Vagina (tissue), 2 donors: ENCODE results near the gene ENKD1. TPM values are rescaled to one million over a fixed set of nuclear protein-coding genes. Genes with fewer than 3 reads are reported as not detected.

Experiments
- DNase-seq, 2 donors: peaks; one replicate each; pipeline ENCODE4 v3.0.0-alpha.2; 2017; ENCODE audit errors: extremely low spot score in 2 of 2
- H3K27ac ChIP-seq: fragments of 200-600 bp; sonication (generic); one replicate; pipeline ENCODE4 v1.5.1; 2019
- H3K27me3 ChIP-seq: fragments of 200-600 bp; sonication (generic); one replicate; pipeline ENCODE4 v1.5.1; 2019
- H3K36me3 ChIP-seq, 2 donors: fragments of 200-600 bp; sonication (generic); one replicate each; pipeline ENCODE4 v1.5.1; 2017 to 2019
- H3K4me1 ChIP-seq: fragments of 200-600 bp; sonication (generic); one replicate; pipeline ENCODE4 v1.5.1; 2019
- H3K4me3 ChIP-seq, 2 donors: fragments of 200-600 bp; sonication (generic); 1 replicate in 1 of 2; 2 replicates in 1 of 2; pipeline ENCODE4 v1.5.1; 2016 to 2019
- H3K9me3 ChIP-seq: fragments of 200-600 bp; sonication (generic); one replicate; pipeline ENCODE4 v1.5.1; 2019
- POLR2A ChIP-seq, 2 donors: fragments of 450-650 bp; IDR thresholded peaks; one replicate each; pipeline ENCODE4 v1.6.1; 2017; ENCODE audit warnings: antibody characterized with exemption in 2 of 2, mild to moderate bottlenecking in 2 of 2, moderate library complexity in 2 of 2
- POLR2AphosphoS5 ChIP-seq, 2 donors: sonication (generic); formaldehyde crosslinking; IDR thresholded peaks; one replicate each; pipeline ENCODE4 v1.9.0; 2017; ENCODE audit warnings: antibody characterized with exemption in 2 of 2, mild to moderate bottlenecking in 2 of 2, low read depth in 1 of 2; ENCODE audit not compliant: insufficient read depth in 1 of 2
- intact Hi-C: fragments of 100-400 bp; cut with DNase I; formaldehyde crosslinking; loops from one replicate; pipeline ENCODE4 v1.15.1; 2023
- total RNA-seq: library from RNA; depleted of rRNA; stranded (reverse); fragments of >200 nt; gene quantifications from one replicate; pipeline ENCODE4 v1.2.3, GENCODE V29; 2016
- TF ChIP-seq, protein P1 (sequence below), 3 experiments: fragments of 450-650 bp in 2 of 3; fragments of 200-600 bp in 1 of 3; sonication (generic) in 1 of 3; IDR thresholded peaks; one replicate each; pipeline ENCODE4 v1.5.1; 2017 to 2019; ENCODE audit warnings: antibody characterized with exemption in 3 of 3, mild to moderate bottlenecking in 2 of 3, moderate library complexity in 2 of 3

Gene ENKD1
- total RNA-seq, 1 donor from 2014 or later: 14.7 TPM

GRCh38 chr16:67679935-67680897 is 13.7 kb upstream of the ENKD1 start:
- Histone ChIP-seq H3K4me1 (peaks cover 51% of the 10 kb centered on the region), H3K36me3 (peaks cover 0 to 18% of the 10 kb centered on the region in 2 donors)
- intact Hi-C loops: no loop called here

GRCh38 chr16:67678354-67679023 is 11.9 kb upstream of the ENKD1 start:
- no peak for TF ChIP-seq POLR2AphosphoS5 (IDR thresholded peaks at IDR 0.05; ENCODE audit: insufficient read depth in 1 of 2, low read depth in 1 of 2)
- no peak for TF ChIP-seq POLR2A (IDR thresholded peaks at IDR 0.05)
- TF ChIP-seq, protein P1, sequence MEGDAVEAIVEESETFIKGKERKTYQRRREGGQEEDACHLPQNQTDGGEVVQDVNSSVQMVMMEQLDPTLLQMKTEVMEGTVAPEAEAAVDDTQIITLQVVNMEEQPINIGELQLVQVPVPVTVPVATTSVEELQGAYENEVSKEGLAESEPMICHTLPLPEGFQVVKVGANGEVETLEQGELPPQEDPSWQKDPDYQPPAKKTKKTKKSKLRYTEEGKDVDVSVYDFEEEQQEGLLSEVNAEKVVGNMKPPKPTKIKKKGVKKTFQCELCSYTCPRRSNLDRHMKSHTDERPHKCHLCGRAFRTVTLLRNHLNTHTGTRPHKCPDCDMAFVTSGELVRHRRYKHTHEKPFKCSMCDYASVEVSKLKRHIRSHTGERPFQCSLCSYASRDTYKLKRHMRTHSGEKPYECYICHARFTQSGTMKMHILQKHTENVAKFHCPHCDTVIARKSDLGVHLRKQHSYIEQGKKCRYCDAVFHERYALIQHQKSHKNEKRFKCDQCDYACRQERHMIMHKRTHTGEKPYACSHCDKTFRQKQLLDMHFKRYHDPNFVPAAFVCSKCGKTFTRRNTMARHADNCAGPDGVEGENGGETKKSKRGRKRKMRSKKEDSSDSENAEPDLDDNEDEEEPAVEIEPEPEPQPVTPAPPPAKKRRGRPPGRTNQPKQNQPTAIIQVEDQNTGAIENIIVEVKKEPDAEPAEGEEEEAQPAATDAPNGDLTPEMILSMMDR (IDR thresholded peaks at IDR 0.05): no peak
- intact Hi-C loops: no loop called here
- Histone ChIP-seq H3K4me3 (no peak overlapping the region), H3K27ac (peak overlapping the region; percentile 37), H3K9me3 (no peaks in the 10 kb centered on the region), H3K36me3 (peaks cover 0 to 11% of the 10 kb centered on the region in 2 donors), H3K4me1 (peaks cover 52% of the 10 kb centered on the region), H3K27me3 (no peaks in the 10 kb centered on the region)
- no peak for DNase-seq

More at GRCh38 chr16:67679935-67680897, 13.7 kb upstream of the ENKD1 start:
- no peak for DNase-seq
- Histone ChIP-seq H3K4me3 (no peak overlapping the region), H3K27ac (no peak overlapping the region), H3K27me3 (no peaks in the 10 kb centered on the region), H3K9me3 (no peaks in the 10 kb centered on the region)
- TF ChIP-seq, protein P1 (IDR thresholded peaks at IDR 0.05): no peak
- TF ChIP-seq POLR2A (IDR thresholded peaks at IDR 0.05): no peak
- TF ChIP-seq POLR2AphosphoS5 (IDR thresholded peaks at IDR 0.05; ENCODE audit: insufficient read depth in 1 of 2, low read depth in 1 of 2): no peak

DNA sequence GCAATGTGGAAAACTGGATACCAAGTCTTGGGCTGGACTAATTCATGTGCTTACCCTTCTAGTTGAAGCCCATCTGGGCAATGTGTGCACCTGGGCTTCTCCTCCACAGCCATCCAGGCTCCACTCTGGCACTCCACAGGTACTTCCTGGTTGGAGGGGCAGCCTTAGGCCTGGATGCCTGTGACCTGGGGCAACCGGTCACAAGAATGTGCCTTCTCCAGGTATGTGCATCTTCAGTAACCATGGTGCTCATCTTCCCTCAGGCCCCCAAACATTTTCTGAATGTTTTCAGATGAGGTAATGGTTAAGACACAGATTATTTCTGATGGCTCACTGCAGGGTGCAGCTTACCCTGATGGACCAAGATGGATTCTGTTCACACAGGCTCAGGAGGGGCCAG is 11.2 kb upstream of the ENKD1 start:
- no peaks in the 10 kb centered on the region for H3K9me3 ChIP-seq
- no peak overlapping the region for H3K27ac ChIP-seq
- intact Hi-C loops: no loop called here
- DNase-seq: no peak
- H3K36me3 ChIP-seq: peaks cover 0 to 11% of the 10 kb centered on the region in 2 donors
- no peaks in the 10 kb centered on the region for H3K27me3 ChIP-seq
- no peak overlapping the region for H3K4me3 ChIP-seq
- peaks cover 58% of the 10 kb centered on the region for H3K4me1 ChIP-seq
- TF ChIP-seq, protein P1 (IDR thresholded peaks at IDR 0.05): no peak
- TF ChIP-seq POLR2A (IDR thresholded peaks at IDR 0.05) (no peak), POLR2AphosphoS5 (IDR thresholded peaks at IDR 0.05; ENCODE audit: insufficient read depth in 1 of 2, low read depth in 1 of 2) (no peak)

- DNase-seq: no peak
- TF ChIP-seq POLR2AphosphoS5 (IDR thresholded peaks at IDR 0.05; ENCODE audit: insufficient read depth in 1 of 2, low read depth in 1 of 2): no peak
- TF ChIP-seq POLR2A (IDR thresholded peaks at IDR 0.05): no peak
- TF ChIP-seq, protein P1 (IDR thresholded peaks at IDR 0.05): no peak
- Histone ChIP-seq H3K27me3 (no peaks in the 10 kb centered on the region), H3K4me3 (no peak overlapping the region), H3K27ac (peak overlapping the region; percentile 21), H3K4me1 (peaks cover 61% of the 10 kb centered on the region), H3K36me3 (peaks cover 0 to 11% of the 10 kb centered on the region in 2 donors), H3K9me3 (no peaks in the 10 kb centered on the region)
- intact Hi-C loops: no loop called here
Measured at GRCh38 chr16:67676939-67677338, 10.4 kb upstream of the ENKD1 start.
